GM21717 (cell line): ENCODE measurements around the gene KRTAP5-4.
A peak's percentile ranks its signal among the peaks of the same experiment; 100 is the strongest.
"Not testable (repeated sequence)": the region's sequence is repeated elsewhere in the genome, so short reads cannot be mapped to it uniquely, and the experiment has no call there.

Source experiments
- ATAC-seq: cut with Tn5 transposase; IDR thresholded peaks from one replicate; pipeline ENCODE4 v1.9.1; 2021; ENCODE audit warnings: mild to moderate bottlenecking, moderate library complexity; ENCODE audit not compliant: unreplicated experiment

The KRTAP5-4 gene

DNA sequence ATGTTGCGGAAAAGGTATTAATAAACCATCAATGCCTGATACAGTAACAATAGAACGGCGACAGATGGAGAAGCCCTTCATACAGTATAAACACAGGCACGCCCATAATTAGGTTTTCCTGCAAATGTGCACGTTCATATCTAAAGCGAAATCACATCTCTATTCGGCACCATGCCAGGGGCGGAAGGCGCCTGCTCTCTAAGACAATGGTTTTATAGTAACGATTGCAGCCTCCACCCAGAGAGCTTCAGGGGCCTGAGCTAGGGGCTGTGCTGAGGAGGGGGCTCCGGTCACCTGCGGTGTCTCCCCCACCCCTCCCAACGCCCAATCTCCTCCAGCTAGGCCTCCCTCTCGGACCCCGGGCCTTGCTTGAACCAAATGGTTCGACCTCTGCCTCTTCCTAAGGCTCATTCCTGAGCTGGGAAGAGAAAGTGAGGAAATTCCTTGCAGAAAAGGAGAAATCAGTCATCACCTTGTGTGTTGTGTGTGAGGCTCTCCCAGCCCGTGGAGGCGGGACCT lies 17.2 kb upstream of the KRTAP5-4 start:
- ATAC-seq = no peak

DNA sequence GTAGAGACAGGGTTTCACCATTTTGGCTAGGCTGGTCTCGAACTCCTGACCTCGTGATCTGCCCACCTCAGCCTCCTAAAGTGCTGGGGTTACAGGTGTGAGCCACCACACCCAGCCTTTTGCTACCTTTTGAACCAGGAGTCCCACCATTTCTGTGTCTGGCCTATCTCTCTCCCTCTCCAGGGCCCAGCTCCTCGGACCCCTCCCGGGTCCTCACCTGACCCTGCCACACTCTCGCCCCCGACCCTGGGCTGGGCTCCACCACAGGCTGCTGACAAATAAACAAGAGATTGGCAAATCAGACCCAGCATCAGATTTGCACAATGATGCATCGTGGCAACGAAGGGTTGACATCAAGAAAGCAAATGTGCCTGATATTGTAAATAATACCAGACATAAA lies 16.4 kb upstream of the KRTAP5-4 start:
- no peak for ATAC-seq

DNA sequence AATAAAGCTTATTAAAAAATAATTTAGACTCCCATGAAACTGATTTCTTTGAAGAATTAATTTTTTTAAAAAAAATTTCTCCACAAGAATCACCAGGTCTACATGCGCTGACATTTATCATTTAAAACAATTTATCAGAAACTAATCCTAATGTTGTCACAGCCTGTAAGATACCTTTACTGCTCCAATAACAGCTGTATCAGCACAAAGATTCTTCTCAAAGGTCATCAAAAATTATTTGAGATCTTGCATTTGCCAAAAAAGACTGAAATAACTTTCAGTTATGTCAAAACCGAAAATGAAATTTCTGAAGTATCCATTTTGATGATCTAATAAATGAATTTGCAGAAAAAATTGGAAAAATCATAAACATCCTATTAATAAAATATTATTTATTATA lies 15.7 kb upstream of the KRTAP5-4 start:
- no peak for ATAC-seq

DNA sequence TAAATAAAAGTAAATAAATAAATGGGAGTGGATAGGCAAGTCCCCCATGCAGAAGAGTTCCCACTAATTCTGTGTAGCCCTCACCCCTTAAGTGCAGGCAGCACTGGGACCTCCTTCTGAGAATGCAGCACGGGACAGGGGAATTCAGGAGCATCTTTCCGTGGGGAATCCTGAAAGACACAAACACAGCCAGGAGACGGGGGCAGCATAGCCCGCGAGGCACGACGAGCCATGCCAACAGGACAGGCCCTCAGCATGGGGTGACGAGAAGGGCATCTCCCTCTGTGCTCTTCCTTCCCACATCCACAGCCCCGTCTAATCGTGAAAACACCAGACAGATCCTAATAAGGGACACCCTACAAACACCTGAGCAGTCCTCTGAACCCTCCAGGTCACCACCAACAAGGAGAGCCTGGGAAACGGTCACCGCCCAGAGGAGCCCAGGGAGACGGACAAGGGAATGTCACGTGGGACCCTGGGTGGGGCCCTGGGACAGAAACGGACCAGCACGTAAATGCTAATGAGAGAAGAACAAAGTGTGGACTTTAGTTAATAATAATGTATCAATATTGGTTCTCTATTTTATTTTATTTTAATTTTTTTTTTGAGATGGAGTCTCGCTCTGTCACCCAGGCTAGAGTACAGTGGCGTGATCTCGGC lies 14.5 kb upstream of the KRTAP5-4 start:
- ATAC-seq = no peak

DNA sequence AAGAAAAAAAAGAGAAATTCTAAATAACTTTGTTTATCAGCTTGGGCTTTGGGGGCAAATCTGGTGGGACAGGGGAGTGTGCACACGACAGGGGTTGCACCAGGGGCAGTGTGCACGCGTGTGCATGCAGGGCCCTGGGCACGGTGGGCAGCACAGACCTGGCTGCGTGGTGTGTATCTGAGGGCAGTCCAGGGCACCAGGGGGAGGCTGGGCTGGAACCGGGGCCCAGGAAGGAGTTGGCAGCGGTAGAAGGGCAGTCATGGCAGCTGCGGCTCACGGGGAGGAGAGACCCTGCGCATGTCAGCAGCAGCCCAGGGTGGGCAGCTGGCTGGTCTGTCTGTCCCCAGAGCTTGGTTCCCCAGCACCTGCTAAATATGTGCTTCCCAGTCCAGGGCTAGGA lies 11.9 kb upstream of the KRTAP5-4 start:
- ATAC-seq = no peak

DNA sequence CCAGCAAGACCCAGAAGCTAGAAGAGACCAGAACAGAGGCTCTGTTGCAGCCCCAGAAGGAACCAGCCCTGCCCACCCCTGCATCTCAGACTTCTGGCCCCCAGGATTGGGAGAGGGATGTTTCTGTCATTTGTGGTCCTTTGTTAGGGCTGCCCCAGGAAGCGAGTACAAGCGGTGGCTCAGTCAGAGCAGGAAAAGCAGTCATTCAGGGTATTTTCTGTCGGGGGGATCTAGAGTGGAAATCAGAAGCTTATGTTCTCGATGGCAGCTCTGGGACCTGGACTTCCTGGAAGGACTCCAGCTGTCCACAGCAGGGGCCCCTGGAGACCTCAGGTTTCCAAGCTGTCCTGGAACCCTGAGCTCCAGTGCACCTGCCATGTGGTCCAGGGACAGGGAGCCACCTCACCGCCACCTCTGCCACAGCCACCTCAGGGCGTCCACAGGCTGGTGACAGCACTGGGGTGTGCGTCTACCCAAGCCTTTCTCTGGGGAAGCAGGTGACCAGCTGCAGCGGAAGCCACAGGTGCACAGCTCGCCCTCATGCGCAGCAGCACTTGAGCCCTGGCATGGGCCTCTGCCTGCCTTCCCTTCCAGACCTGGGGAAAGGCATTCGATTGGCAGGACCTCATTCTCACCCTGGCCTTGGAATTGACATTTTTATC lies 10.2 kb upstream of the KRTAP5-4 start:
- no peak for ATAC-seq

DNA sequence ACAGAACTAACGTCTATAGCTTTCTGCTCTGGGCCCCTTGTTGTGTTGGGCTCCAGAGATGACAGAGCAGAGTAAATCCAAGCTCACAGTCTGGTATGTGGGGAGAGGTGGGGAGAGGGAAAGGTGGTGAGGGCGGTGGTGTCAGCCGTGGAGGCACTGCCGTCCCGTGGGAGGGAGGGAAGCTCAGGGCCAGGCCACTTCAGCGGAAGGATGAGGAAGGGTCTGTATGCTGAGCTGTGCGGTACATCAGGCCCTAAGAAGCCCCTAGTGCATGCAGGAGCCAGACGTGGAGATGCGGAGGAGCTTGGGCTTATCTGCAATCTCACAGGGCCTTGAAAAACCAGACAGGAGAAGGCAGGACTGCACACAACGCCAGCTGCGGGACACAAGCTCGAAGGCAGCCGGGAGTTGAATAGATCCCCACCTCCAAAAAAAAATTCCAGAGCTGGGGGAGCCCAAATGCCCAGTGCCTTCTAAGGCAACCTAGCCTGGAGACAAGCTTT lies 9.2 kb upstream of the KRTAP5-4 start:
- no peak for ATAC-seq

DNA sequence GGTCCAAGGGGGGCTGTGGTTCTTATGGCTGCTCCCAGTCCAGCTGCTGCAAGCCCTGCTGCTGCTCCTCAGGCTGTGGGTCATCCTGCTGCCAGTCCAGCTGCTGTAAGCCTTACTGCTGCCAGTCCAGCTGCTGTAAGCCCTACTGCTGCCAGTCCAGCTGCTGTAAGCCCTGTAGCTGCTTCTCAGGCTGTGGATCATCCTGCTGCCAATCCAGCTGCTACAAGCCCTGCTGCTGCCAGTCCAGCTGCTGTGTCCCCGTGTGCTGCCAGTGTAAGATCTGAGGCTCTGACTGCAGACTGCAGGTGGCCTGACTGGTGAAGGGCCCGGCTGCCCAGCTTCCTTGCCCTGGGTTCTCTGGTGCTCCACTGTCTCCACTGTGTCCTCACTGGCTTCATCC lies 8.3 kb upstream of the KRTAP5-4 start:
- ATAC-seq = no peak

DNA sequence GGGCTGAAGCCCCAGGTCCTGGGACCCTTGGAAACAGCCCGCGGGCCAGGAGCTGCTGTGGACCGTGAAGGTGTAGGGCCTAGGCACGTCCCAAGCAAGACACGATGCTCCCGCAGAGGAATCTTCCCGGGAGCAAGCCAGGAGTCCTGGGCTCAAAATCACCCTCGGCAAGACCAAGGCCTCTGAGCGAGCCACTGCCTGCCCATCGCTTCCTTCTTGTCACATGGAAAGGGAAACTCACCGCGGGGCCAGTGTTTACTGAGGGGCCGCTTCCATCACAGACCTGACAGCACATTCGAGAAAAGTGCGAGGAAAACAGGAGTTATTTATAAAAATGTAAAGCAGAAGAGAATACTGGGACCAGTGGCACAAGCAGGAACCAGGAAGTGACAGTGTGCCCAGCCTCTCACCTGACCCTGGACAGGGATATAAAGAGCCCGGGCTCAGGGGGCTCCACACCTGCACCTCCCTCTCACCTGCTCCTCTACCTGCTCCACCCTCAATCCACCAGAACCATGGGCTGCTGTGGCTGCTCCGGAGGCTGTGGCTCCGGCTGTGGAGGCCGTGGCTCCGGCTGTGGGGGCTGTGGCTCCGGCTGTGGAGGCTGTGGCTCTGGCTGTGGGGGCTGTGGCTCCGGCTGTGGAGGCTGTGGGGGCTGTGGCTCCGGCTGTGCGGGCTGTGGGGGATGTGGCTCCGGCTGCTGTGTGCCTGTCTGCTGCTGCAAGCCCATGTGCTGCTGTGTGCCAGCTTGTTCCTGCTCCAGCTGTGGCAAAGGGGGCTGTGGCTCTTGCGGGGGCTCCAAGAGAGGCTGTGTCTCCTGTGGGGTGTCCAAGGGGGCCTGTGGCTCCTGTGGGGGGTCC lies 7.6 kb upstream of the KRTAP5-4 start, which contains the start of gene KRTAP5-5:
Gene KRTAP5-5 (plus strand): TSS at position 450 of the 860 bp plus-strand sequence. CDS start 66 bp downstream, at position 516.
- ATAC-seq = no peak

DNA sequence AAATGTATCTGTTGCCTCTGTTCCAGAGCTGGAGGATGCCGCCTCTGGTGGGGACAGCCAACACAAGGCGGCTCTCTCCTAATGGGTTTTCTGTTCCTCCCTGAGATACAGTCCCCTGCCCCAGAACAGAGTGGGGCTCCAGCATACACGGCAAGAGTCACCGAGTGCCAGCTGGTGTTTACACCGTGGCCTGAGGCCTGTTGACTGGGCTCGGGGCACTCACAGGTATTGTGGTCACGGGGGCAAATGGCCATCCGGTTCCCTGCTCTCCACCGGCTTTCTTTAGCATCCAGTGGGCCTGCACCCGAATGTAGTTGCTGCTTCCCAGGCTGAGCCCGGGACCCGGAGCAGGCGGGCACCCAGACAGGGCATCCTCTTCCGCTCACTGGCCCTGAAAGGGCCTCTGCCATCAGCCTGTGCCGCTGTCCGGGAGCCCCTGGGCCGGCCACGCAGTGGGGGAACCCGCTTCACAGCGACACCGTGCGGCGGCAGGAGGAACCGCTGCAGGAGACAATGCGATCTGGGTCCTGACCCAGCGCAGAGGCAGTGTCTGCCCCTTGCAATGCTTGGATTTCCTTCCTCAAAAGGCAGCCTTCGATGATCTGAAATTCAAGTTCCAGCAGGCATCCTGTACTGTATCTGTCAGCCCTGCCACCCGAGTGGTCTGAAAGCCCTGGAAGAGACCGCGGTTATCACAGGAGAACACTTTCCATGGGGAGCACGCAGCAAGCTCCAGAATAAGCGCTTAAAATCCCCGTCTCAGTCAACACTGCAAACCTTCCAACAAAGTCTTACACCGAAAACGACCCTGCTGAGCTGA lies 6.8 kb upstream of the KRTAP5-4 start:
- ATAC-seq = no peak

DNA sequence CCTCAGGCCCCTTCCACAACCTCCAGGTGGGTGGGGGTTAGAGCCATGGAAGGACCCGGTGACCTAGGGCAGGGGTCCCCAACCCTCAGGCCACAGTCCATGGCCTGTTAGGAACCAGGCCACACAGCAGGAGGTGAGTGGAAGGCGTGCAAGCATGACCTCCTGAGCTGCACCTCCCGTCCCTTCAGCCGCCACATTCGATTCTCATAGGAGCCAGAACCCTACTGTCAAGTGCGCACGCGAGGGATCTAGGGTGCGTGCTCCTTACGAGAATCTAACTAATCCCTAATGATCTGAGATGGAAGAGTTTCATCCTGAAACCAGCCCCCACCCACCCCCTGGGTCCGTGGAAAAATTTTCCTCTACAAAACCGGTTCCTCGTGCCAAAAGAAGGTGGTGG lies 3.6 kb upstream of the KRTAP5-4 start:
- ATAC-seq = no peak

DNA sequence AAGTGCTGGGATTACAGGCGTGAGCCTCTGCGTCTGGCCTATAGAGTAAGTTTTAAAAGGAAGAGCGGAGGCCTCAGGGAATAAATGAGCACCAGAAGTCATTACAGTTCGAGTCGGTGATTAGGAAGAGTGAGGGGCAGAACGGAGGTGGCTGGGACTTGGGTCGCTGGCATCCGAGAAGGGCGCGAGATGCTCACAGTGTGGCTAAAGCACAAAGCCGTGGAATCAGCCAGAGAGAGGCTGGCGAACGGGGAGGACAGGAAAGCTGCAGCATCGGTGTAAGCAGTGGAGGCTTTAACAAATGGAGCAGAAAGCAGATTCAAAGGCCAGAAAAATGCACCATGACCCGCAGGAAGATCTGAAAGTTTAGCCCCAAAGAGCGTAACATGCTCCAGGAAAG lies 2.7 kb upstream of the KRTAP5-4 start:
- no peak for ATAC-seq

DNA sequence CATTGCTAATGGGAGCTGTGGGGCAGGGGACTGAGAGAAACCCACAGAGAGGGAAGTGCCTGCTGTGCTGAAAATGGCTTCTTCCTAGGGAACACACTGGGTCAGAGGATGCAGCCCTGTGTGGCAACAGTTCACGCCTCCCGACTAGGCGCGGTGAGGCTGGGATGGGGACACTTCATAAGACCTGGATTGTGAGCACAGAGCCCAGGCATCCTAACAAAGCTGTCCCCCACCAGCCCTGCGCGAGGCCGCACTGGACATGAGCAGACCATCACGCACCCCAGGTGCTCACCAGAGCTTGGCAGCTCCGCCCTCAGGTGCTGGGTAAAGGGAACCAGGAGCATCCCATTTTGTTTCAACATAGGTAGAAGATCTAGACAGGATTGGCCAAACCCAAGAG lies 1.8 kb upstream of the KRTAP5-4 start:
- no peak for ATAC-seq

DNA sequence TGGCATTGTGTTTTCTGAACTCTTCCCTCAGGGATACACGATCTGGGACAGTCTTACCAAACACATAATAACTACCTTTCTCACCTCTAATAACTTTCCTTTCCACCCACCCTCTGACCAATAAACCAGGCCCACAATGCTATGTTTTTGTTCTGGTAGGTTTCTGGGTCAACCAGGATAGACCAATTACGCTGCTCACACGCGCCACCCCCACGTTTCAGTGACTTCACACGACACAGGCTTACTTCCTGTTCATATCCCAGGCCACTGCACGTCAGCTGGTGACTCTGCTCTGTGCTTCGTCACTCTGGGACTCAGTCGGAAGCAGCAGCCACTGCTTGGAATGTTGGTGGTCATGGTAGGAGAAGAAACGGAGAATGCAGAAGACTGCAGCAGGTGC lies 2.5 kb downstream of the KRTAP5-4 start:
- ATAC-seq = no peak

DNA sequence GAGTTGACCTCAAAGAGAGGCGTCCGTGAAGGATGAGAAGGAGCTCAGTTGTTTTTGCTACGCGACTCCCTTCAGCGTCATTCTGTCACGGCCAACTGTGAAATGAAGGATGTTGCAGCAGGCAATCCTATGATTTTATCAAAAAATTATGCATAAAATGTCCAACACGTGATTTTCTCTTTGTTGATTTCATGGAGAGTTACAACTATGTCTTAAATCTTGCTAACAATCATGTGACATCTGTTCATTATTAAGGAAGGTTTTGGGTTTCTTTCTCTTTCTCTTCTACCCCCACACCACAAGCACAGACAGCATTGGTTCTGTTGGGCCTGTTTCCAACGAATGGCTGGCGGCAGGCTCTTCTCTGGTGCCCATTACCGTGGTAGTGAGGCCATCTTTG lies 3.7 kb downstream of the KRTAP5-4 start:
- no peak for ATAC-seq

DNA sequence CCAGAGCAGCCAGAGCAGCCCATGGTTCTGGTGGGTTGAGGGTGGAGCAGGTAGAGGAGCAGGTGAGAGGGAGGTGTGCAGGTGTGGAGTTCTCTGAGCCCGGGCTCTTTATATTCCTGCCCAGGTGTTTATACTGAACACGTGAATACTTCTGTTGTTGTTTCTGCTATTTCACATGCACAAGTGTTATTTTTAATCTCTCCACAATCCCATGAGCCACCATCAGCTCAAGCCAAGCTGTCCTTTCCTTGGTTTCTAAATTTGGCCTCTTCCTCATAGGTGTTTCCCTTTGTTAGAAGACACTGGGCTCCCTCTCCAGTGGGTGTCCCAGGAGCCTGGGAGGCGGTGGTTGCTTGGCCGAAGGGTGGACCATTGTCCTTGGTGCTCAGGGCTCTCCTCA lies 13.6 kb downstream of the KRTAP5-4 start, which contains the start of gene KRTAP5-3:
Gene KRTAP5-3 (minus strand): TSS at position 101 of the 400 bp plus-strand sequence. CDS start 78 bp downstream, at position 23.
- no peak for ATAC-seq

DNA sequence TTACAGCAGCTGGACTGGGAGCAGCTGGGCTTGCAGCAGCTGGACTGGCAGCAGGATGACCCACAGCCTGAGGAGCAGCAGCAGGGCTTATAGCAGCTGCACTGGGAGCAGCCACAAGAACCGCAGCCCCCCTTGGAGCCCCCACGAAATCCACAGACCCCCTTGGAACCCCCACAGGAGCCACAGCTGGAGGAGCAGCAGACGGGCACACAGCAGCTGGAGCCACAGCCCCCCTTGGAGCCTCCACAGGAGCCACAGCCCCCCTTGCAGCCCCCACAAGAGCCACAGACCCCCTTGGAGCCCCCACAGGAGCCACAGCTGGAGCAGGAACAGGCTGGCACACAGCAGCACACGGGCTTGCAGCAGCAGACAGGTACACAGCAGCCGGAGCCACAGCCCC lies 14.0 kb downstream of the KRTAP5-4 start:
- not testable (repeated sequence) for ATAC-seq

DNA sequence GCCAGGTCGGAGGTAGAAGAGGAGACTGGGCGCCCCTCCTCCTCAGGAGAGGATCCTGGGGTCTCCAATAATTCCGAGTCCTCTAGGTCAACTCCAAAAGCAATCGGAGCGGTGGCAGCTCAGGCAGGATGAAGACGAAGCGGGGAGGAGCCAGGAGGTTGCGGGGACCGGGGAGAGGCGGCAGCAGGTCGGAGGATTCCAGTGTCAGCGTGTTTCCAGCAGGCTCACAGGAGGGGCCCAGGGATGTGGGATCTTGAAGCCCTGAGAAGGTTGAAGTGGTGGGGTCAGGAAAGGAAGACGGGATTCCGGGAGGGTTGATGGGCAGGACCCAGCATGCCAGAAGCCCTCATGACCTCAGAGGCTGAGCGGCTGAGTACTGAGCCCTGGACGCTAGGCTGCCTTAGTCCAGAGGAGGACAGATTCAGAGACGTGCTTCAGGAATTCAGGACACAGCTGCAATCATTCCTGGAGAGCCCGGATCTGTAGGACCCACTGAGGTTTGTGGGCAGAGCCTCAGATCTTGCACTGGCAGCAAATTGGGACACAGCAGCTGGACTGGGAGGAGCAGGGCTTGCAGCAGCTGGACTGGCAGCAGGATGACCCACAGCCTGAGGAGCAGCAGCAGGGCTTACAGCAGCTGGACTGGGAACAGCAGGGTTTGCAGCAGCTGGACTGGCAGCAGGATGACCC lies 14.6 kb downstream of the KRTAP5-4 start:
- not testable (repeated sequence) for ATAC-seq

DNA sequence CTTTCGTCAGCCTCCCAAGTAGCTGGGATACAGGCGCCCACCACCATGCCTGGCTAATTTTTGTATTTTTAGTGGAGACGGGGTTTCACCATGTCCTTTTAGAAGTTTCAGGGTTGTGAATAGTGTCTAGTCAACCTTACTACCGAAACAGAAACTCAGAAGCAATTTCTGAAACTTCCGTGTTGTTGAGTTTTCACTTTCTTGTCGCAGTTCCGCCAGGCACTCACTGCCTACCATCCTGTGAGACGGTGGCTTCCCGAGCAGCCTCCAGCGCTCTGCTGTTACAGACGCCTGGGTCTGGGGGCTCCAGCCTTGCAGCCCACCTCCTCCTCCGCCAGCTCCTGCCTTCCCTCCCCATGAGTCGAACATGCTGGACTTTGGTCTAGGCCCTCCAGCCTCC lies 16.0 kb downstream of the KRTAP5-4 start:
- peak; percentile 95 for ATAC-seq

DNA sequence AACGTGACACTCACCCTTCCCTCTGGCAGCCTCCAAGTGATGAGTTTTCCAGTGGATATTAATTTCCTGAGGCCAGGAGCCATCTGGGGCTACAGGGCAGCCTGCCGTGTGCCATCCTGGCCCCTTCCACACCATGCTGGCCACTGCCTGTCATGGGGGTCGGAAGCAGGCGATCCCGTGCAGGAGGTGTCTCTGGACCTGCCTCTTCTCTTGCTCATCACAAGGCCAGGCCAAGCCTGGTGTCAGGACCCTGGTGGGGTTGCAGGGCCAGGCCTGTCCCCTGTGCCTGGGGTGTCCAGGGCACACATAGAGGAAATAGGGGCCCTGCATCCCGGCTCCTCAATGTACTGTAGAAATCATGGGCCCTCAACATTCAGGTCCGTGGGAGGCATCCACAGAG lies 17.2 kb downstream of the KRTAP5-4 start:
- ATAC-seq = no peak
